NB4 (cell line): ENCODE data around the gene AGPAT2.
"Not testable (repeated sequence)": the region's sequence is repeated elsewhere in the genome, so short reads cannot be mapped to it uniquely, and the experiment has no call there.

Source experiments
- CTCF ChIP-seq: IDR thresholded peaks from one replicate; pipeline ENCODE4 v1.5.1; 2012; ENCODE audit warnings: low read depth, low read length
- MAX ChIP-seq: IDR thresholded peaks from 2 replicates; pipeline ENCODE4 v1.6.1; 2011; ENCODE audit warnings: low read depth, low read length

GRCh38 chr9:136704741-136705140 is 17.5 kb upstream of the AGPAT2 start:
- not testable (repeated sequence) for TF ChIP-seq MAX, CTCF
